HCT116 (cell line): ENCODE measurements around the gene SORBS1.

Experiments
- CBX3 ChIP-seq: IDR thresholded peaks from 2 replicates; pipeline ENCODE4 v1.6.1; 2012; ENCODE audit warnings: low read depth
- CTCF ChIP-seq, 3 experiments: fragments of 200-600 bp in 1 of 3; sonication (generic) in 1 of 3; IDR thresholded peaks in 2 of 3; conservative IDR thresholded peaks in 1 of 3; 2 replicates each; pipeline ENCODE4 v1.5.1; 2012 to 2017; ENCODE audit warnings: low read depth in 2 of 3, low read length in 2 of 3, antibody characterized with exemption in 1 of 3, borderline replicate concordance in 1 of 3, control low read depth in 1 of 3, mild to moderate bottlenecking in 1 of 3, mixed read lengths in 1 of 3, mixed run types in 1 of 3, moderate library complexity in 1 of 3; ENCODE audit not compliant: insufficient read depth in 1 of 3
- EZH2 ChIP-seq: fragments of 200-600 bp; sonication (generic); IDR thresholded peaks from 2 replicates; pipeline ENCODE4 v1.6.1; 2017; ENCODE audit warnings: antibody characterized with exemption, mixed run types
- EZH2phosphoT487 ChIP-seq: fragments of 200-600 bp; IDR thresholded peaks from 2 replicates; pipeline ENCODE4 v1.6.1; 2018; ENCODE audit warnings: antibody characterized with exemption, borderline replicate concordance
- MAX ChIP-seq: IDR thresholded peaks from 2 replicates; pipeline ENCODE4 v1.6.1; 2012
- POLR2A ChIP-seq: IDR thresholded peaks from 2 replicates; pipeline ENCODE4 v1.7.0; 2011; ENCODE audit warnings: borderline replicate concordance; ENCODE audit not compliant: insufficient read depth, insufficient read length; ENCODE audit errors: extremely low read depth
- POLR2AphosphoS5 ChIP-seq: IDR thresholded peaks from 2 replicates; pipeline ENCODE4 v1.6.1; 2011; ENCODE audit warnings: mild to moderate bottlenecking, low read depth, low read length, moderate library complexity
- RAD21 ChIP-seq: IDR thresholded peaks from 2 replicates; pipeline ENCODE4 v1.6.1; 2012; ENCODE audit warnings: low read depth, mild to moderate bottlenecking
- REST ChIP-seq: IDR thresholded peaks from 2 replicates; pipeline ENCODE4 v1.6.1; 2012; ENCODE audit warnings: low read depth
- SIN3A ChIP-seq: IDR thresholded peaks from 2 replicates; pipeline ENCODE4 v1.6.1; 2012; ENCODE audit warnings: low read depth
- SRF ChIP-seq: IDR thresholded peaks from 2 replicates; pipeline ENCODE4 v1.6.1; 2012; ENCODE audit warnings: low read depth
- TCF7L2 ChIP-seq: IDR thresholded peaks from 2 replicates; pipeline ENCODE4 v1.7.0; 2011; ENCODE audit warnings: borderline replicate concordance, inconsistent platforms; ENCODE audit not compliant: insufficient read depth, insufficient read length; ENCODE audit errors: extremely low read depth
- ZBTB33 ChIP-seq: IDR thresholded peaks from 2 replicates; pipeline ENCODE4 v1.6.1; 2011; ENCODE audit warnings: mild to moderate bottlenecking, low read length, moderate library complexity; ENCODE audit not compliant: insufficient replicate concordance; ENCODE audit errors: extremely low read depth

GRCh38 chr10:95364342-95364741 lies 196.8 kb downstream of the SORBS1 start:
- TF ChIP-seq CBX3: no peak
- no peak for TF ChIP-seq POLR2AphosphoS5
- TF ChIP-seq TCF7L2: no peak
- TF ChIP-seq RAD21: no peak
- TF ChIP-seq REST: no peak
- no peak for TF ChIP-seq POLR2A
- no peak for TF ChIP-seq CTCF (IDR thresholded peaks at IDR 0.05 in 2 of 3, conservative IDR thresholded peaks at IDR 0.05 in 1 of 3; ENCODE audit: borderline replicate concordance in 1 of 3, insufficient read depth in 1 of 3, low read depth in 2 of 3, low read length in 2 of 3)
- no peak for TF ChIP-seq SRF
- no peak for TF ChIP-seq SIN3A
- TF ChIP-seq ZBTB33: no peak
- no peak for TF ChIP-seq EZH2
- TF ChIP-seq MAX: no peak
- TF ChIP-seq EZH2phosphoT487: no peak
